ENCODE measurements around the gene B4GALT3. TPM values are rescaled to one million over a fixed set of nuclear protein-coding genes. Genes with fewer than 3 reads are reported as not detected.

Gene B4GALT3
- total RNA-seq, 1 donor = 11.4 TPM

DNA sequence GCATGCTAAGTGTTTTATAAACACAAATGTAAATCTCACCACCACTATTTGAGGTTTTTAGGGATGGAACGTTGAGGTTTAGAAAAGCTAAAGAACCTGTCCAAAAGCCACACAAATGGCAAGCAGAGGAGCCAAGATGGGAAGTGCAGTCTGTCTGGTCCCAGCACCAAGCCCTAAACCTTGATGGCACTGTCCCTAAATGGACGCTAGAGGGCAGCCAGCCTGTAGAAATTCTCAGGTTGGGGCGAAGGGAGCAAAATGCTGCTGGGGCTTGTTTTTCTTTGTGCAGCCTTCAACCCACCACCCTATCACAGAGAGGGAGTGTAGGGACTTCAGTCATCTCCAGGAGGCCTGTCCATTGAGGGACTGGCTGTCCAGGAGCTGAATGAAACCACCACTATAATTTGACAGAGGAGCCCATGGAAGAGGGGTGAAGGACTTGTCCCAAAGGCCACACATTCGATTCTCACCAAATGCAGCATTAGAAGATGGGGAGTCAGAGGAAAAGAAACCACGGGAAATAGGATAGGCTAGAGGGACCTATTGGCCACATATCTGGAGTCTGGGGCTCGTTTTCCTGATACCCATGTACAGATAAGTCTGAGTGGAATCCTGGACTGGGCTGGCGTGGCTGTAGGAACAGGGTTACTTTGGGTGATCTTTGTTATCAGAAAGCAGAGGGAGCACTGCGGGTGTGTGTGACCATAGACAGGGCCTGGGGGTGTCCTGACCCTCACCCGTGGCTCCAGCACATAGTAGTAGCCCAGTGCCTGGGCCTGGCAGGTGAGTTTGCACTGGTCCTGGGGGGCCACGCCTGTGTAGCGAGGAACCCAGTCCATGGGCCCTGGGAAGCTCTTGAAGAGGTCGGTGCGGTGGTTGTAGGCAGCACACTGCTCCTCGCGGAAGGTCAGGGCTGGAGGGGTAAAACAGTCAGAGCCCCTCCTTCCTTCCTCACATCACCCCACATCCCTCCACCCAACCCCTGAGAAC is 15.5 kb upstream of the B4GALT3 start:
- peak; percentile 97 for TF ChIP-seq CTCF (IDR thresholded peaks at IDR 0.05; ENCODE audit: insufficient read depth, low read length)
- no peak overlapping the region for H3K4me3 ChIP-seq (ENCODE audit: low read depth, low read length)
- DNase-seq (ENCODE audit: low read depth) = peak; percentile 78

GRCh38 chr1:161191971-161192370 is 14.7 kb upstream of the B4GALT3 start:
- TF ChIP-seq CTCF (IDR thresholded peaks at IDR 0.05; ENCODE audit: insufficient read depth, low read length) = no peak
- H3K4me3 ChIP-seq (ENCODE audit: low read depth, low read length) = no peak overlapping the region

GRCh38 chr1:161190962-161191521 is 13.7 kb upstream of the B4GALT3 start:
- TF ChIP-seq CTCF (IDR thresholded peaks at IDR 0.05; ENCODE audit: insufficient read depth, low read length) = no peak
- H3K4me3 ChIP-seq (ENCODE audit: low read depth, low read length) = no peak overlapping the region
- no peak for DNase-seq (ENCODE audit: low read depth)

More at GRCh38 chr1:161191971-161192370, 14.7 kb upstream of the B4GALT3 start:
- DNase-seq (ENCODE audit: low read depth) = no peak

GRCh38 chr1:161189036-161189435 is 11.7 kb upstream of the B4GALT3 start:
- H3K4me3 ChIP-seq (ENCODE audit: low read depth, low read length) = no peak overlapping the region
- peak; percentile 35 for DNase-seq (ENCODE audit: low read depth)
- TF ChIP-seq CTCF (IDR thresholded peaks at IDR 0.05; ENCODE audit: insufficient read depth, low read length) = no peak

GRCh38 chr1:161188381-161188780 is 11.1 kb upstream of the B4GALT3 start:
- DNase-seq (ENCODE audit: low read depth) = no peak
- no peak for TF ChIP-seq CTCF (IDR thresholded peaks at IDR 0.05; ENCODE audit: insufficient read depth, low read length)
- H3K4me3 ChIP-seq (ENCODE audit: low read depth, low read length) = no peak overlapping the region

GRCh38 chr1:161187311-161187710 is 10.0 kb upstream of the B4GALT3 start:
- H3K4me3 ChIP-seq (ENCODE audit: low read depth, low read length) = no peak overlapping the region
- no peak for TF ChIP-seq CTCF (IDR thresholded peaks at IDR 0.05; ENCODE audit: insufficient read depth, low read length)
- no peak for DNase-seq (ENCODE audit: low read depth)
